ENCODE data around the gene ADGRL1. TPM values are rescaled to one million over a fixed set of nuclear protein-coding genes. Genes with fewer than 3 reads are reported as not detected.
"Not testable (repeated sequence)": the region's sequence is repeated elsewhere in the genome, so short reads cannot be mapped to it uniquely, and the experiment has no call there.

Gene ADGRL1
- total RNA-seq = 3.6 TPM
- polyA plus RNA-seq = 8.4 TPM
- long read RNA-seq, donor 1 = 0 reads
- long read RNA-seq, donor 2, partial matches to known transcripts = 26 of 32 reads
- long read RNA-seq, donor 2, other reads (novel, unspliced or antisense) = 5 of 32 reads
- long read RNA-seq, donor 3 = 0 reads
- long read RNA-seq, donor 4 = 0 reads
- long read RNA-seq, donor 5 = 0 reads
- long read RNA-seq, donor 6, partial matches to known transcripts = 5 of 6 reads
- long read RNA-seq, donor 6, other reads (novel, unspliced or antisense) = 0 of 6 reads
- long read RNA-seq, donor 7 = 0 reads
- long read RNA-seq, donor 8, partial matches to known transcripts = 0 of 1 reads
- long read RNA-seq, donor 8, other reads (novel, unspliced or antisense) = 0 of 1 reads
- long read RNA-seq, donor 9 = 0 reads
- long read RNA-seq, donor 10 = 0 reads

GRCh38 chr19:14205452-14206287 lies at the start of gene ADGRL1:
Gene ADGRL1, minus strand, starts transcription at chr19:14206169. Its CDS starts 22,567 bp downstream, at chr19:14183602.
- not testable (repeated sequence) for H3K9me3 ChIP-seq (ENCODE audit: control insufficient read depth in 2 of 2, insufficient read depth in 1 of 2, low read length in 1 of 2); H3K36me3 ChIP-seq (ENCODE audit: control insufficient read depth in 2 of 2, insufficient read depth in 2 of 2, low read length in 1 of 2)
- Histone ChIP-seq H3K27me3 (ENCODE audit: control insufficient read depth in 2 of 2, insufficient read depth in 1 of 2, low read length in 1 of 2) (peaks cover 2 to 40% of the 10 kb centered on the region in 2 donors), H3K4me1 (ENCODE audit: control insufficient read depth in 2 of 2, insufficient read depth in 2 of 2, low read length in 2 of 2) (peaks cover 14 to 42% of the 10 kb centered on the region in 2 donors), H3K4me3 (ENCODE audit: low read length in 2 of 2) (peak within 1 kb of the TSS; percentile 55 to 68), H3K27ac (ENCODE audit: low read depth in 1 of 2, low read length in 1 of 2) (peak within 1 kb of the TSS; percentile 64 to 85)
- DNase-seq (ENCODE audit: low read depth in 6 of 9, low spot score in 9 of 9) = peak in 3 of 9 donors; percentile 30 to 51 (median 49)
- WGBS = under 1% methylated on average over 96 of the region's 96 CpGs

- peaks cover 0 to 15% of the 10 kb centered on the region in 2 donors for H3K27me3 ChIP-seq (ENCODE audit: control insufficient read depth in 2 of 2, insufficient read depth in 1 of 2, low read length in 1 of 2)
- H3K9me3 ChIP-seq (ENCODE audit: control insufficient read depth in 2 of 2, insufficient read depth in 1 of 2, low read length in 1 of 2); H3K36me3 ChIP-seq (ENCODE audit: control insufficient read depth in 2 of 2, insufficient read depth in 2 of 2, low read length in 1 of 2); H3K27ac ChIP-seq (ENCODE audit: low read depth in 1 of 2, low read length in 1 of 2); DNase-seq (ENCODE audit: low read depth in 6 of 9, low spot score in 9 of 9); H3K4me3 ChIP-seq (ENCODE audit: low read length in 2 of 2); H3K4me1 ChIP-seq (ENCODE audit: control insufficient read depth in 2 of 2, insufficient read depth in 2 of 2, low read length in 2 of 2): not testable (repeated sequence)
- 78% methylated on average over 1 of the region's 1 CpG for WGBS
Observed at GRCh38 chr19:14255316-14255715, 49.3 kb upstream of the ADGRL1 start.

DNA sequence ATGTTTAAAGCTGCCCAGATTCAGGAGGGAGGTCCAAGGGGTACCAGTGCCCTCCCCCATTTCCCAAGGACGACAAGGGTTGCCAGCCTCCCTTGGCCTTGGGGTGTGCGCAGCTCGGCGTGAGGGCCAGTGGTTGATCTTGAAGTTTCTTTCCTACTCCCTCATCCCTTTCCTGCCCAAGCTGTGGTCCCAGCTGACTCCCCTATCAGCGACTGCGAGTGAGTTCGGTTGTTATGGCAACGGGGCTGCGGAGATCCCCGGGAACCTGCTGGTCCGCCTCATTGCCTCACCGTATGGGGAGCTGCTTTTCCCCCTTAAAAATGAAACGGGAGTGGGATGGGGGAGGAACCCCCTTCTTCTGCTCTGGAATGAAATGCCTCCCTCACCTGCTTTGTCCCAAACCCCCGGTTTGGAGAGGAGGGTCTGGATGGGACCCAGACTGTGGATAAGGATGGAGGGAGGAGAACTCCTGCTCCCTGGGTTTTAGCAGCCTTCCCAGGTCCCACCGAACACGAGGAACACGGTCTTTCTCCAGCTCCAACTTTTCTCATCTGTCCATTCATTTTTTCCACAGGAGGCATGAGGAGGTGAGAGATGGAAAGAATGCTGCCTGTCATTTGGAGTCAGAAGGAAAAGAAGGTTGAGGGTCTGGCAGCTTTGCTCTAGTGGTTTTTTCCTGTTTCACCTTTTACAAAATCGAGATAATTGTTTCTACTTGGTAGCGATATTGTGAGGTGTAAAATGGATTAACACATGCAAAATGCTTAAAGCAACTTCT lies 48.0 kb upstream of the ADGRL1 start:
- peak in 2 of 9 donors; percentile 13 to 17 for DNase-seq (ENCODE audit: low read depth in 6 of 9, low spot score in 9 of 9)
- not testable (repeated sequence) for H3K4me1 ChIP-seq (ENCODE audit: control insufficient read depth in 2 of 2, insufficient read depth in 2 of 2, low read length in 2 of 2); H3K4me3 ChIP-seq (ENCODE audit: low read length in 2 of 2); H3K36me3 ChIP-seq (ENCODE audit: control insufficient read depth in 2 of 2, insufficient read depth in 2 of 2, low read length in 1 of 2); H3K9me3 ChIP-seq (ENCODE audit: control insufficient read depth in 2 of 2, insufficient read depth in 1 of 2, low read length in 1 of 2); H3K27ac ChIP-seq (ENCODE audit: low read depth in 1 of 2, low read length in 1 of 2)
- peaks cover 0 to 20% of the 10 kb centered on the region in 2 donors for H3K27me3 ChIP-seq (ENCODE audit: control insufficient read depth in 2 of 2, insufficient read depth in 1 of 2, low read length in 1 of 2)
- 34% methylated on average over 19 of the region's 19 CpGs for WGBS

DNA sequence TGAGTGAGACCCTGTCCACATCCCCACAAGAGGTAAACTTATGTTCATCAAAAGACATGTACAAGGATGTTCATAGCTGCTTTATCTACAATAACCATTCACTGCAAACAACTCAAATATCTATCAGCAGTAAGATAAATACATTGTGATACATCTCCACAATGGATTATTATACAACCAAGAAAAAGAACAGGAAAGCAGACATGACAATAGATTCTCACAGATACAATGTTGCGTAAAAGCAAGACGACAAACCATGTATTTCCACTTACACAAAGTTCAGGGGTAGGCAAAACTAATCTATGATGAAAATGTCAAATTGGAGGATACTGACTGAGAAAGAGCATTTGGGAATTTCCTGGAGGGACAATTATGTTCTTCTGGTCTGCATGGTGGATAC lies 46.2 kb upstream of the ADGRL1 start:
- H3K27me3 ChIP-seq (ENCODE audit: control insufficient read depth in 2 of 2, insufficient read depth in 1 of 2, low read length in 1 of 2) = peaks cover 0 to 20% of the 10 kb centered on the region in 2 donors
- H3K4me1 ChIP-seq (ENCODE audit: control insufficient read depth in 2 of 2, insufficient read depth in 2 of 2, low read length in 2 of 2) = peaks cover 3 to 23% of the 10 kb centered on the region in 2 donors
- DNase-seq (ENCODE audit: low read depth in 6 of 9, low spot score in 9 of 9); H3K27ac ChIP-seq (ENCODE audit: low read depth in 1 of 2, low read length in 1 of 2); H3K36me3 ChIP-seq (ENCODE audit: control insufficient read depth in 2 of 2, insufficient read depth in 2 of 2, low read length in 1 of 2); H3K9me3 ChIP-seq (ENCODE audit: control insufficient read depth in 2 of 2, insufficient read depth in 1 of 2, low read length in 1 of 2); H3K4me3 ChIP-seq (ENCODE audit: low read length in 2 of 2): not testable (repeated sequence)
- over 99% methylated on average over 2 of the region's 2 CpGs for WGBS

- H3K9me3 ChIP-seq (ENCODE audit: control insufficient read depth in 2 of 2, insufficient read depth in 1 of 2, low read length in 1 of 2) = no peaks in the 10 kb centered on the region
- WGBS = 96% methylated on average over 5 of the region's 5 CpGs
- H3K27me3 ChIP-seq (ENCODE audit: control insufficient read depth in 2 of 2, insufficient read depth in 1 of 2, low read length in 1 of 2) = peaks cover 0 to 20% of the 10 kb centered on the region in 2 donors
- no peak for DNase-seq (ENCODE audit: low read depth in 6 of 9, low spot score in 9 of 9)
- no peaks in the 10 kb centered on the region for H3K36me3 ChIP-seq (ENCODE audit: control insufficient read depth in 2 of 2, insufficient read depth in 2 of 2, low read length in 1 of 2)
- peaks cover 3 to 24% of the 10 kb centered on the region in 2 donors for H3K4me1 ChIP-seq (ENCODE audit: control insufficient read depth in 2 of 2, insufficient read depth in 2 of 2, low read length in 2 of 2)
- no peak overlapping the region for H3K27ac ChIP-seq (ENCODE audit: low read depth in 1 of 2, low read length in 1 of 2)
- no peak overlapping the region for H3K4me3 ChIP-seq (ENCODE audit: low read length in 2 of 2)
Observed at GRCh38 chr19:14250870-14251269, 44.9 kb upstream of the ADGRL1 start.

GRCh38 chr19:14250315-14250714 lies 44.3 kb upstream of the ADGRL1 start:
- H3K36me3 ChIP-seq (ENCODE audit: control insufficient read depth in 2 of 2, insufficient read depth in 2 of 2, low read length in 1 of 2); DNase-seq (ENCODE audit: low read depth in 6 of 9, low spot score in 9 of 9); H3K27ac ChIP-seq (ENCODE audit: low read depth in 1 of 2, low read length in 1 of 2); H3K4me3 ChIP-seq (ENCODE audit: low read length in 2 of 2); H3K9me3 ChIP-seq (ENCODE audit: control insufficient read depth in 2 of 2, insufficient read depth in 1 of 2, low read length in 1 of 2): not testable (repeated sequence)
- peaks cover 3 to 24% of the 10 kb centered on the region in 2 donors for H3K4me1 ChIP-seq (ENCODE audit: control insufficient read depth in 2 of 2, insufficient read depth in 2 of 2, low read length in 2 of 2)
- 96% methylated on average over 10 of the region's 10 CpGs for WGBS
- peaks cover 0 to 20% of the 10 kb centered on the region in 2 donors for H3K27me3 ChIP-seq (ENCODE audit: control insufficient read depth in 2 of 2, insufficient read depth in 1 of 2, low read length in 1 of 2)

DNA sequence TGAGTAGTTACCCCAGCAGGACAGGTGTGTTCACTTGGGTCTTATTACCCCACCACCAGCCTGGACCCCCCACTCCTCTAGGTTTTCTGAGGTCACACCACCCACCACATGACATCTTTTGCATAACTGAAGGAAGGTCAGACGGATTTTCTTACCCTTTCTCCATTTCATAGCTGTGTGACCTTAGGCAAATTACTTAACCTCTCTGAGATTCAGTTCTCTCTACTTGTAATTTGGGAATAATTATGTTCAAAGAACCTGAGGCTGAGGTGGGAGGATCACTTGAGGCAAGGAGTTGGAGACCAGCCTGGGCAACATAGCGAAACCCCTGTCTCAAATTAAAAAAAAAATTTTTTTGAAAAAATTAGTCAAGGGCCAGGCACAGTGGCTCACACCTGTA lies 43.9 kb upstream of the ADGRL1 start:
- H3K4me3 ChIP-seq (ENCODE audit: low read length in 2 of 2); DNase-seq (ENCODE audit: low read depth in 6 of 9, low spot score in 9 of 9); H3K27ac ChIP-seq (ENCODE audit: low read depth in 1 of 2, low read length in 1 of 2); H3K36me3 ChIP-seq (ENCODE audit: control insufficient read depth in 2 of 2, insufficient read depth in 2 of 2, low read length in 1 of 2); H3K9me3 ChIP-seq (ENCODE audit: control insufficient read depth in 2 of 2, insufficient read depth in 1 of 2, low read length in 1 of 2): not testable (repeated sequence)
- WGBS = 91% methylated on average over 2 of the region's 2 CpGs
- peaks cover 3 to 24% of the 10 kb centered on the region in 2 donors for H3K4me1 ChIP-seq (ENCODE audit: control insufficient read depth in 2 of 2, insufficient read depth in 2 of 2, low read length in 2 of 2)
- peaks cover 0 to 20% of the 10 kb centered on the region in 2 donors for H3K27me3 ChIP-seq (ENCODE audit: control insufficient read depth in 2 of 2, insufficient read depth in 1 of 2, low read length in 1 of 2)

- H3K36me3 ChIP-seq (ENCODE audit: control insufficient read depth in 2 of 2, insufficient read depth in 2 of 2, low read length in 1 of 2); H3K9me3 ChIP-seq (ENCODE audit: control insufficient read depth in 2 of 2, insufficient read depth in 1 of 2, low read length in 1 of 2): not testable (repeated sequence)
- Histone ChIP-seq H3K27ac (ENCODE audit: low read depth in 1 of 2, low read length in 1 of 2) (peak overlapping the region; percentile 36 to 60), H3K4me3 (ENCODE audit: low read length in 2 of 2) (peak overlapping the region; percentile 53 to 58), H3K4me1 (ENCODE audit: control insufficient read depth in 2 of 2, insufficient read depth in 2 of 2, low read length in 2 of 2) (peaks cover 3 to 24% of the 10 kb centered on the region in 2 donors), H3K27me3 (ENCODE audit: control insufficient read depth in 2 of 2, insufficient read depth in 1 of 2, low read length in 1 of 2) (peaks cover 0 to 19% of the 10 kb centered on the region in 2 donors)
- 1% methylated on average over 39 of the region's 39 CpGs for WGBS
- peak in 4 of 9 donors; percentile 9 to 45 (median 21) for DNase-seq (ENCODE audit: low read depth in 6 of 9, low spot score in 9 of 9)
Observed at GRCh38 chr19:14249012-14249754, 43.2 kb upstream of the ADGRL1 start.

All from thymus (tissue), 14 donors.